SK-N-SH (cell line): ENCODE measurements around the gene DNAH11.

Experiments
- FOXJ3 ChIP-seq: sonication (generic); formaldehyde crosslinking; IDR thresholded peaks from 2 replicates; pipeline ENCODE4 v1.5.1; 2020; ENCODE audit warnings: mild to moderate bottlenecking, missing genetic modification reagents
- NRF1 ChIP-seq: IDR thresholded peaks from 2 replicates; pipeline ENCODE4 v1.6.1; 2012; ENCODE audit warnings: low read depth, mild to moderate bottlenecking, low read length
- POLR2AphosphoS5 ChIP-seq: IDR thresholded peaks from 2 replicates; pipeline ENCODE4 v1.6.1; 2012; ENCODE audit warnings: low read depth, low read length
- RXRA ChIP-seq: IDR thresholded peaks from 2 replicates; pipeline ENCODE4 v1.4.0; 2012; ENCODE audit warnings: low read depth, mild to moderate bottlenecking, borderline replicate concordance
- SIN3A ChIP-seq: IDR thresholded peaks from 2 replicates; pipeline ENCODE4 v1.6.1; 2012; ENCODE audit warnings: low read depth, mild to moderate bottlenecking, low read length, moderate library complexity, borderline replicate concordance
- SMC3 ChIP-seq: IDR thresholded peaks from 2 replicates; pipeline ENCODE4 v1.6.1; 2012; ENCODE audit warnings: low read depth, low read length, improper control_type of control experiment
- TCF12 ChIP-seq: IDR thresholded peaks from 2 replicates; pipeline ENCODE4 v1.4.0; 2012
- TEAD4 ChIP-seq: IDR thresholded peaks from 2 replicates; pipeline ENCODE4 v1.4.0; 2012; ENCODE audit warnings: mild to moderate bottlenecking, borderline replicate concordance; ENCODE audit not compliant: insufficient read depth
- YY1 ChIP-seq: IDR thresholded peaks from 2 replicates; pipeline ENCODE4 v1.4.0; 2012; ENCODE audit warnings: low read depth, mild to moderate bottlenecking
- TF ChIP-seq, protein P1 (sequence below): fragments of 200-600 bp; sonication (generic); IDR thresholded peaks from 2 replicates; pipeline ENCODE4 v1.6.1; 2017; ENCODE audit warnings: antibody characterized with exemption, mild to moderate bottlenecking, moderate library complexity
- TF ChIP-seq, protein P2 (sequence below): IDR thresholded peaks from 2 replicates; pipeline ENCODE4 v1.4.0; 2012; ENCODE audit warnings: low read depth, borderline replicate concordance
- TF ChIP-seq, protein P3 (sequence below): IDR thresholded peaks from 2 replicates; pipeline ENCODE4 v1.4.0; 2012; ENCODE audit warnings: low read depth
- TF ChIP-seq, protein P4 (sequence below): IDR thresholded peaks from 2 replicates; pipeline ENCODE4 v1.6.1; 2012; ENCODE audit warnings: mild to moderate bottlenecking, low read depth, low read length, moderate library complexity

DNA sequence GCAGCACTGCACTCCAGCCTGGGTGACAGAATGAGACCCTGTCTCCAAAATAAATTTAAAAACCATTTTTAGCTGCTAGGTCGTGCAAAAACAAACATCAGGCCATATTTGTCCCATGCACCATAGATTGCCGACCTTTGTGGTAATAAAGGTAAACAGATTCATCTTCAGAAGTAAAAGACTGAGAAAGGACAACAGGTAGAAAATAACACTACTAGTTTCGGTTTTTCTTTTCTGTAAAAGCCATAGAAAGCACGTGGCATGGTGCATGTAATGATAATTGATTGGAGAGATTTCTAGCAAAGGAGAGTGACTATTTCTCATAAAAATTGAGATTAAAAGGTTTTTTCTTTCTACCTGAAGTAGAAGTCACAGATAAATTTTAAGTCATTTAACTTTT, 93.9 kb downstream of the DNAH11 start:
- TF ChIP-seq, protein P1, sequence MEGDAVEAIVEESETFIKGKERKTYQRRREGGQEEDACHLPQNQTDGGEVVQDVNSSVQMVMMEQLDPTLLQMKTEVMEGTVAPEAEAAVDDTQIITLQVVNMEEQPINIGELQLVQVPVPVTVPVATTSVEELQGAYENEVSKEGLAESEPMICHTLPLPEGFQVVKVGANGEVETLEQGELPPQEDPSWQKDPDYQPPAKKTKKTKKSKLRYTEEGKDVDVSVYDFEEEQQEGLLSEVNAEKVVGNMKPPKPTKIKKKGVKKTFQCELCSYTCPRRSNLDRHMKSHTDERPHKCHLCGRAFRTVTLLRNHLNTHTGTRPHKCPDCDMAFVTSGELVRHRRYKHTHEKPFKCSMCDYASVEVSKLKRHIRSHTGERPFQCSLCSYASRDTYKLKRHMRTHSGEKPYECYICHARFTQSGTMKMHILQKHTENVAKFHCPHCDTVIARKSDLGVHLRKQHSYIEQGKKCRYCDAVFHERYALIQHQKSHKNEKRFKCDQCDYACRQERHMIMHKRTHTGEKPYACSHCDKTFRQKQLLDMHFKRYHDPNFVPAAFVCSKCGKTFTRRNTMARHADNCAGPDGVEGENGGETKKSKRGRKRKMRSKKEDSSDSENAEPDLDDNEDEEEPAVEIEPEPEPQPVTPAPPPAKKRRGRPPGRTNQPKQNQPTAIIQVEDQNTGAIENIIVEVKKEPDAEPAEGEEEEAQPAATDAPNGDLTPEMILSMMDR, result no peak
- no peak for TF ChIP-seq TEAD4
- no peak for TF ChIP-seq FOXJ3
- TF ChIP-seq, protein P2, sequence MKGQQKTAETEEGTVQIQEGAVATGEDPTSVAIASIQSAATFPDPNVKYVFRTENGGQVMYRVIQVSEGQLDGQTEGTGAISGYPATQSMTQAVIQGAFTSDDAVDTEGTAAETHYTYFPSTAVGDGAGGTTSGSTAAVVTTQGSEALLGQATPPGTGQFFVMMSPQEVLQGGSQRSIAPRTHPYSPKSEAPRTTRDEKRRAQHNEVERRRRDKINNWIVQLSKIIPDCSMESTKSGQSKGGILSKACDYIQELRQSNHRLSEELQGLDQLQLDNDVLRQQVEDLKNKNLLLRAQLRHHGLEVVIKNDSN, result no peak
- TF ChIP-seq TCF12, result no peak
- TF ChIP-seq, protein P3, sequence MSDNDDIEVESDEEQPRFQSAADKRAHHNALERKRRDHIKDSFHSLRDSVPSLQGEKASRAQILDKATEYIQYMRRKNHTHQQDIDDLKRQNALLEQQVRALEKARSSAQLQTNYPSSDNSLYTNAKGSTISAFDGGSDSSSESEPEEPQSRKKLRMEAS, result no peak
- no peak for TF ChIP-seq POLR2AphosphoS5
- no peak for TF ChIP-seq SMC3
- TF ChIP-seq RXRA, result no peak
- TF ChIP-seq YY1, result no peak
- no peak for TF ChIP-seq NRF1
- no peak for TF ChIP-seq SIN3A
- TF ChIP-seq, protein P4, sequence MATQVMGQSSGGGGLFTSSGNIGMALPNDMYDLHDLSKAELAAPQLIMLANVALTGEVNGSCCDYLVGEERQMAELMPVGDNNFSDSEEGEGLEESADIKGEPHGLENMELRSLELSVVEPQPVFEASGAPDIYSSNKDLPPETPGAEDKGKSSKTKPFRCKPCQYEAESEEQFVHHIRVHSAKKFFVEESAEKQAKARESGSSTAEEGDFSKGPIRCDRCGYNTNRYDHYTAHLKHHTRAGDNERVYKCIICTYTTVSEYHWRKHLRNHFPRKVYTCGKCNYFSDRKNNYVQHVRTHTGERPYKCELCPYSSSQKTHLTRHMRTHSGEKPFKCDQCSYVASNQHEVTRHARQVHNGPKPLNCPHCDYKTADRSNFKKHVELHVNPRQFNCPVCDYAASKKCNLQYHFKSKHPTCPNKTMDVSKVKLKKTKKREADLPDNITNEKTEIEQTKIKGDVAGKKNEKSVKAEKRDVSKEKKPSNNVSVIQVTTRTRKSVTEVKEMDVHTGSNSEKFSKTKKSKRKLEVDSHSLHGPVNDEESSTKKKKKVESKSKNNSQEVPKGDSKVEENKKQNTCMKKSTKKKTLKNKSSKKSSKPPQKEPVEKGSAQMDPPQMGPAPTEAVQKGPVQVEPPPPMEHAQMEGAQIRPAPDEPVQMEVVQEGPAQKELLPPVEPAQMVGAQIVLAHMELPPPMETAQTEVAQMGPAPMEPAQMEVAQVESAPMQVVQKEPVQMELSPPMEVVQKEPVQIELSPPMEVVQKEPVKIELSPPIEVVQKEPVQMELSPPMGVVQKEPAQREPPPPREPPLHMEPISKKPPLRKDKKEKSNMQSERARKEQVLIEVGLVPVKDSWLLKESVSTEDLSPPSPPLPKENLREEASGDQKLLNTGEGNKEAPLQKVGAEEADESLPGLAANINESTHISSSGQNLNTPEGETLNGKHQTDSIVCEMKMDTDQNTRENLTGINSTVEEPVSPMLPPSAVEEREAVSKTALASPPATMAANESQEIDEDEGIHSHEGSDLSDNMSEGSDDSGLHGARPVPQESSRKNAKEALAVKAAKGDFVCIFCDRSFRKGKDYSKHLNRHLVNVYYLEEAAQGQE, result no peak
